ENCODE results near the gene TLE4.

GRCh38 chr9:79637177-79637925 is 65.6 kb downstream of the TLE4 start:
- TF ChIP-seq CTCF (conservative IDR thresholded peaks at IDR 0.05; ENCODE audit: low read length): no peak
- no peak for TF ChIP-seq EZH2phosphoT487 (IDR thresholded peaks at IDR 0.05; ENCODE audit: borderline replicate concordance)

Measured in Loucy (cell line).